Stomach (tissue), 9 donors: ENCODE measurements around the gene MAMLD1. TPM values are rescaled to one million over a fixed set of nuclear protein-coding genes. Genes with fewer than 3 reads are reported as not detected.

Experiments
- DNase-seq, 2 donors: peaks; one replicate each; pipeline versions ENCODE4 v3.0.0 to v3.0.0-alpha.2; 2013 to 2019
- H3K27ac ChIP-seq, 5 donors: fragments of 200-600 bp in 4 of 5; sonication (generic) in 4 of 5; one replicate each; pipeline ENCODE4 v1.5.1; 2013 to 2019; ENCODE audit warnings: mild to moderate bottlenecking in 1 of 5, moderate library complexity in 1 of 5
- H3K27me3 ChIP-seq, 3 donors: fragments of 200-600 bp; sonication (generic); one replicate each; pipeline ENCODE4 v1.5.1; 2017 to 2019; ENCODE audit warnings: mixed run types in 1 of 3
- H3K36me3 ChIP-seq, 4 donors: fragments of 200-600 bp; sonication (generic); 1 replicate in 3 of 4; 2 replicates in 1 of 4; pipeline ENCODE4 v1.5.1; 2016 to 2019
- H3K4me1 ChIP-seq, 4 donors: fragments of 200-600 bp; sonication (generic); one replicate each; pipeline ENCODE4 v1.5.1; 2016 to 2019
- H3K4me3 ChIP-seq, 4 donors: fragments of 200-600 bp; sonication (generic) in 3 of 4; one replicate each; pipeline ENCODE4 v1.5.1; 2016 to 2019; ENCODE audit warnings: mild to moderate bottlenecking in 1 of 4
- H3K9me3 ChIP-seq, 4 donors: fragments of 200-600 bp; sonication (generic); one replicate each; pipeline ENCODE4 v1.5.1; 2016 to 2019
- CTCF ChIP-seq, 7 experiments: fragments of 450-650 bp in 4 of 7; fragments of 200-600 bp in 3 of 7; sonication (generic) in 3 of 7; IDR thresholded peaks; one replicate each; pipeline ENCODE4 v1.5.1; 2016 to 2019; ENCODE audit warnings: antibody characterized with exemption in 7 of 7, control low read depth in 2 of 7, mild to moderate bottlenecking in 1 of 7
- EP300 ChIP-seq: sonication (generic); formaldehyde crosslinking; IDR thresholded peaks from one replicate; pipeline ENCODE4 v1.6.1; 2017; ENCODE audit warnings: antibody characterized with exemption
- POLR2A ChIP-seq, 4 donors: fragments of 450-650 bp; IDR thresholded peaks; one replicate each; pipeline ENCODE4 v1.6.1; 2016; ENCODE audit warnings: antibody characterized with exemption in 4 of 4, control low read depth in 2 of 4, mild to moderate bottlenecking in 1 of 4, moderate library complexity in 1 of 4
- POLR2AphosphoS5 ChIP-seq, 3 donors: sonication (generic); formaldehyde crosslinking; IDR thresholded peaks; one replicate each; pipeline ENCODE4 v1.6.1; 2016; ENCODE audit warnings: antibody characterized with exemption in 3 of 3
- WGBS, 5 donors: extraction: QIAGEN DNeasy Blood & Tissue Kit in 3 of 5; methylation state at CpG; one replicate each; pipeline versions ENCODE4 v1.1.5 to v1.1.7; 2013 to 2018; 5-methylcytosine and 5-hydroxymethylcytosine counted together
- intact Hi-C: fragments of 100-400 bp; cut with DNase I; formaldehyde crosslinking; loops from one replicate; pipeline ENCODE4 v1.15.1; 2023; ENCODE audit warnings: low total_unique reads
- polyA plus RNA-seq, 3 donors: library from polyadenylated mRNA; stranded (reverse); fragments of 200-250 nt; gene quantifications; one replicate each; pipeline ENCODE4 v1.2.3, GENCODE V29; 2013
- total RNA-seq, 5 donors: library from RNA; depleted of rRNA; stranded (reverse); fragments of >200 nt; gene quantifications; one replicate each; pipeline versions ENCODE4 v1.1.0 to v1.2.3, GENCODE V29; 2014 to 2016
- donor health status: healthy with polysubstance abuse.
- donor health status: Bipolar disorder and iron deficiency.
- donor health status: healthy.

MAMLD1 gene
- total and polyA plus RNA-seq, 8 donors: 0.73 to 6.4 (median 1.7) TPM; not detected in 1

- peaks cover 0 to 7% (median 0%) of the 10 kb centered on the region in 4 donors for H3K36me3 ChIP-seq
- H3K4me1 ChIP-seq: peaks cover 3 to 36% (median 22%) of the 10 kb centered on the region in 4 donors
- peak overlapping the region in 4 of 5 donors; percentile 60 to 76 (median 72) for H3K27ac ChIP-seq
- TF ChIP-seq POLR2A (IDR thresholded peaks at IDR 0.05): no peak
- no peak for TF ChIP-seq POLR2AphosphoS5 (IDR thresholded peaks at IDR 0.05)
- TF ChIP-seq CTCF (IDR thresholded peaks at IDR 0.05): no peak
- no peak for TF ChIP-seq EP300
- intact Hi-C loops: no loop called here
- H3K27me3 ChIP-seq: peaks cover 0 to 4% (median 0%) of the 10 kb centered on the region in 3 donors
- DNase-seq: peak; percentile 65 to 72
- no peak overlapping the region for H3K4me3 ChIP-seq
- no peaks in the 10 kb centered on the region for H3K9me3 ChIP-seq
- WGBS, 5 donors: 24 to 46% (median 32%) methylated on average over 6 to 16 of the region's 16 CpGs
Observed at GRCh38 chrX:150508451-150509367, 145.6 kb downstream of the MAMLD1 start.

GRCh38 chrX:150509703-150510102 lies 146.6 kb downstream of the MAMLD1 start:
- H3K27ac ChIP-seq: peak overlapping the region in 1 of 5 donors; percentile 72

GRCh38 chrX:150512461-150512901 lies 149.4 kb downstream of the MAMLD1 start:
- peaks cover 0 to 3% (median 0%) of the 10 kb centered on the region in 3 donors for H3K27me3 ChIP-seq
- H3K9me3 ChIP-seq: no peaks in the 10 kb centered on the region
- intact Hi-C loops: no loop called here
- no peak overlapping the region for H3K27ac ChIP-seq
- no peak for DNase-seq
- H3K4me1 ChIP-seq: peaks cover 3 to 19% (median 15%) of the 10 kb centered on the region in 4 donors
- WGBS, 5 donors: 77 to 100% (median 86%) methylated on average over 4 to 14 of the region's 14 CpGs
- H3K36me3 ChIP-seq: peaks cover 0 to 7% (median 0%) of the 10 kb centered on the region in 4 donors
- no peak overlapping the region for H3K4me3 ChIP-seq
- TF ChIP-seq POLR2AphosphoS5 (IDR thresholded peaks at IDR 0.05) (no peak), CTCF (IDR thresholded peaks at IDR 0.05) (no peak), EP300 (no peak), POLR2A (IDR thresholded peaks at IDR 0.05) (no peak)

More at GRCh38 chrX:150509703-150510102, 146.6 kb downstream of the MAMLD1 start:
- DNase-seq: no peak
- Histone ChIP-seq H3K36me3 (peaks cover 0 to 7% (median 0%) of the 10 kb centered on the region in 4 donors), H3K4me1 (peaks cover 3 to 26% (median 19%) of the 10 kb centered on the region in 4 donors), H3K9me3 (no peaks in the 10 kb centered on the region), H3K27me3 (peaks cover 0 to 4% (median 0%) of the 10 kb centered on the region in 3 donors), H3K4me3 (no peak overlapping the region)
- 38 to 52% (median 42%) methylated on average over 5 of the region's 5 CpGs for WGBS, 5 donors
- TF ChIP-seq POLR2AphosphoS5 (IDR thresholded peaks at IDR 0.05) (no peak), CTCF (IDR thresholded peaks at IDR 0.05) (no peak), POLR2A (IDR thresholded peaks at IDR 0.05) (no peak), EP300 (no peak)
- intact Hi-C loops: no loop called here

- Histone ChIP-seq H3K4me1 (peaks cover 3 to 10% (median 6%) of the 10 kb centered on the region in 4 donors), H3K36me3 (peaks cover 0 to 7% (median 0%) of the 10 kb centered on the region in 4 donors), H3K9me3 (no peaks in the 10 kb centered on the region), H3K4me3 (no peak overlapping the region), H3K27ac (no peak overlapping the region), H3K27me3 (peaks cover 0 to 3% (median 0%) of the 10 kb centered on the region in 3 donors)
- WGBS, 5 donors: 68 to 75% (median 72%) methylated on average over 9 of the region's 9 CpGs
- DNase-seq: no peak
- TF ChIP-seq CTCF (IDR thresholded peaks at IDR 0.05): no peak
- no peak for TF ChIP-seq POLR2A (IDR thresholded peaks at IDR 0.05)
- no peak for TF ChIP-seq EP300
- TF ChIP-seq POLR2AphosphoS5 (IDR thresholded peaks at IDR 0.05): no peak
- intact Hi-C loops: no loop called here
Observed at GRCh38 chrX:150513544-150513943, 150.4 kb downstream of the MAMLD1 start.
